Retinal pigment epithelial cell (primary cell): Measurements from ENCODE around the gene TAS1R2.

Source experiments
- DNase-seq: peaks from one replicate; pipeline ENCODE4 v3.0.0-alpha.2; 2010; ENCODE audit warnings: low read depth
- H3K4me3 ChIP-seq: 2 replicates; pipeline ENCODE4 v1.5.1; 2011; ENCODE audit warnings: mild to moderate bottlenecking, low read length, control low read depth, moderate library complexity
- TF ChIP-seq, protein P1 (sequence below): conservative IDR thresholded peaks from 2 replicates; pipeline ENCODE4 v1.5.1; 2011; ENCODE audit warnings: low read depth, low read length, control low read depth, inconsistent platforms

TAS1R2 gene

DNA sequence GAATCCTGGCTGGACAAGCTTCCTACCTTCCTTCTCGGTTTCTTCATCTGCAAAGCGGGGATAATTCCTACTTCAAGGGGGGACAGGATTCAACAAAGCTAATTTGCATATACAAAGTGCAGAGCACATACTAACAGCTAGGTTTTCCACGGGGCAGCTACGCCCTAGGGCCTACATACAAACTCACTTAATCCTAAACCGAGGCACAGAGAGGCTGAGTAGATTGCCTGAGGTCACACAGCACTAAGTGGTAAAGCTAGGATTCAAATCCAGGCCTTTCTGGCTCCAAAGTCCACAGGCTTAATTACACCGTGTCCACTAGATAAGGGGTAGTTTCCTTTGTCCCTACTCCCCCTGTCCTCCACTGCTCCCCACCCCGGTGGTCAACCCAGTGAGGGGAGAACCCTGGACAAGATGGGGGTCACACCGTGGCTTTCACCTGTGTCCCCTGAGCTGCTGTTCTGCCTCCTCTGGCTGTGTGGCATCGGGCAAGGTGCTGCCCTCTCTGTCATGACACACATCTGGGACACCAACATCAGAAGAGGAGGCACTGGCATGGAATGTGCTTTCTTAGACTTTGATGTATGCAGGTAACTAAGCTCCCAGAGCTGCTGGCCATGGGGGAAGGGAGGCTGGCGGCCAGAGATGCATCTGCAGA lies 44.5 kb downstream of the TAS1R2 start:
- TF ChIP-seq, protein P1, sequence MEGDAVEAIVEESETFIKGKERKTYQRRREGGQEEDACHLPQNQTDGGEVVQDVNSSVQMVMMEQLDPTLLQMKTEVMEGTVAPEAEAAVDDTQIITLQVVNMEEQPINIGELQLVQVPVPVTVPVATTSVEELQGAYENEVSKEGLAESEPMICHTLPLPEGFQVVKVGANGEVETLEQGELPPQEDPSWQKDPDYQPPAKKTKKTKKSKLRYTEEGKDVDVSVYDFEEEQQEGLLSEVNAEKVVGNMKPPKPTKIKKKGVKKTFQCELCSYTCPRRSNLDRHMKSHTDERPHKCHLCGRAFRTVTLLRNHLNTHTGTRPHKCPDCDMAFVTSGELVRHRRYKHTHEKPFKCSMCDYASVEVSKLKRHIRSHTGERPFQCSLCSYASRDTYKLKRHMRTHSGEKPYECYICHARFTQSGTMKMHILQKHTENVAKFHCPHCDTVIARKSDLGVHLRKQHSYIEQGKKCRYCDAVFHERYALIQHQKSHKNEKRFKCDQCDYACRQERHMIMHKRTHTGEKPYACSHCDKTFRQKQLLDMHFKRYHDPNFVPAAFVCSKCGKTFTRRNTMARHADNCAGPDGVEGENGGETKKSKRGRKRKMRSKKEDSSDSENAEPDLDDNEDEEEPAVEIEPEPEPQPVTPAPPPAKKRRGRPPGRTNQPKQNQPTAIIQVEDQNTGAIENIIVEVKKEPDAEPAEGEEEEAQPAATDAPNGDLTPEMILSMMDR, result no peak
- DNase-seq, result no peak
- no peak overlapping the region for H3K4me3 ChIP-seq

DNA sequence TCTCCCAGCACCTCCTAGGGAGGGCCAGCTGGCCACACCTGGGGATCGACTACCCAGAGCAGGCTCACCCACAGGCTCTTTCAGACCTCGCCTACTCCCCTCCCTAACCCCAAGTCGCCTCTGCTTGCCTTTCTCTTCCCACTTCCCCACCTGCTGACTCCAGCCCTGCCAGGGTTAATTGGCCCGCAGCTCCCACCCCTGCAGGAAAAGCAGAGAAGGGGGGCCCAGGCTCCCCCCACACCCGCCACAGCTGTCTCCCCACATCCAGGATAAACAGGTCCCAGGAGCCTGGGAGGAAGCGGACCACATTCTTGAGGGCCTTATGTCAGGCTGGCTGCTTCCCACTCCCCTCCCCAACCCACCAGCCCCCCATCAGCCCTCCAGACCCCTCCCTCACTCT lies 45.0 kb downstream of the TAS1R2 start:
- H3K4me3 ChIP-seq, result no peak overlapping the region
- TF ChIP-seq, protein P1, result no peak
- no peak for DNase-seq

DNA sequence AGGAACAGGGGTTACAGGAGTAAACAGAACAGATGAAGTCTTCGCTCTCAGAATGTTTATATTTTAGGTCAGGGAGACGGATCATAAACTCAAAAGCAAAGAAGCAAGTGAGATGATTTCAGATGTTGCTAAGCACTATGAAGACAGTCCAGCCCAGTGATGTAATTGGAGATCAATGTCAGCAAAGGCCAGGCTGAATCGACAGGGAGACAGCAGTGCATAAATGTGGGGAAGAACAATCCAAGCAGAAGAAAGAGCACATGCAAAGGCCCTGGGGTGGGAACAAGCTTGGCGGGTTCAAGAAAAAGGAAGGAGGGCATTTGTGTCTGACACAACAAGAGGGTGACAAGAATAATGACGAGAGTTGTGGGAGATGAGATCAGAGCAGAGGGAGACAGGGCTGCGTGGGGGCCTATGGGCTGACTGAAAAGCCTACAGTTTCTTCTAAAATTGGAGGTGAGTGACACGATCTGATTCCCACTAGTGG lies 47.0 kb downstream of the TAS1R2 start:
- TF ChIP-seq, protein P1, result no peak
- DNase-seq, result no peak
- no peak overlapping the region for H3K4me3 ChIP-seq

DNA sequence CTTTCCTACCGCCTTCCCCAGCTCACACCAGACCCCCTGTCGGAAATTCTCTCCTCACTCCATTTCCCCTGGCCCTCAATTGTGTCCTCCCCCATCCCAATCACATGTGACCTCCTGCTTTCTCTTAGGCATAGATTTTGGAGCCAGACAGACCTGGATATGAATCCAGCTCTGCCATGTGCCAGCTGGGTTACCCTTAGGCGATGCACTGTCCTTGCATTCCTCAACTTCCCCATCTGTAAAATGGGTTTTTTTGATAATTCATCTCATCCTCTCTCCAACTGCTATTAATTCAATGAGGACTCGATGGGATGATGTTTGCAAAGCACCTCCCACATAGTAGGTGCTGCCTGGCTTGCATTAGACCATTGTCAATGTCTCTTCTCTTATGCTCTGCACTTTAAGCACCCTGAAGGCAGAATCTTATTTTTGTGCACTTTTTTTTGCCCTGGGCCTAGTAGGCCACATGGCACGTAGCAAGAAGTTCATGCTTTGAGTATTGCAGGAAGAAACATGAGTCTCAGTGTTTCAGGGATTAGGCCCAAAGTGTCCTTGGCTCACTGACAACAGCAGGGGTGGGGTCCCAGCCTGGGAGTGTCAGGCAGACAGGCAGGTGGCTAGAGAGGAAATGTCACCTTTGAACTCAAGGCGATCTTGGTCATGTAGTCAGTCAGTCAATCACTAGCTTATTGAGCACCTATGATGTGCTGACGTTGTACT lies 47.6 kb downstream of the TAS1R2 start:
- TF ChIP-seq, protein P1, result no peak
- DNase-seq, result no peak
- H3K4me3 ChIP-seq, result no peak overlapping the region

DNA sequence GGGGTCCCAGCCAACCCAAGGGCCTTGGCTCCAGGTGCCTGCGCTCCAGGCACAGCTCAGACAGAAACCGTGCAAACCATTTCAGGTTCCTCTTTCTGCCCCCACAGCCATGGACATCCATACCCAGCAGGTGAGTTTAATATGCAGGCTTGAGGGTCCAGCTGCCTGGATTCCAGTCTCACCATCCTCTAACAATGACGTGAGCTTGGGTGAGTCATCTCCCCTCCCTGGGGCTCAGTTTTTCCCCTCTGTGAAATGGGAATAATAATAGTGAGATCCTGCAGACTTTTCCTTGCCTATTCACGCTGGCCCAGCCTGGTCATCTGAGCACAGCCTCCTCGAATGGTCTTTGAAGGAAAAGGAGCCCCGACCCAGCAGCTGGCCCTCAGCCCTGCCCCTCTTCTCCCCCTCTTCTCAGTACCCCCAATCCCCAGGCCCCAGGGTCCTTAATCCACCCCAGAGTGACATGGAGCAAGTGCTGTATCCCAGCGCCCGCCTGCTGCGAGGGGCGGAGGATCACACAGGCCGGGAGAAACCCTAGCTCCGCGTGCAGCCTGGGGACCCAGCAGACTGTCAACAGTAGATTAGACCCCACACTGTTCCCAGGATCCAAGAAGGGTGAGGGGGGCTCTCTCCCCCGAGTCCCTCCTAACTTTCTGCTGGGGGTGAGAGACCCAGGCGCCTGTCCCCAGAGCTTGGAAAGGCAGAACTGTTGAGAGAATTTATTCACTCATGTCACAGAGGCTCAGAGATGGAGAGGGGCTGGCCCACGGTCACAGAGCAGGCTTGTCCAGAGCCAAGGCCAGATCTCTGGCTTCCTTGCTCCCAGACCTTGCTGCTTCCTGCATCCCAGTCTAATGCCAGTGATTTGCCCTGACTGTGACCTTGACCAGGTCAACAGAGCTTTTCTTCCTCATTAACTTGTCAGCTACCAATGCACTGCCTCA lies 49.2 kb downstream of the TAS1R2 start:
- H3K4me3 ChIP-seq, result no peak overlapping the region
- no peak for DNase-seq
- TF ChIP-seq, protein P1, result no peak

DNA sequence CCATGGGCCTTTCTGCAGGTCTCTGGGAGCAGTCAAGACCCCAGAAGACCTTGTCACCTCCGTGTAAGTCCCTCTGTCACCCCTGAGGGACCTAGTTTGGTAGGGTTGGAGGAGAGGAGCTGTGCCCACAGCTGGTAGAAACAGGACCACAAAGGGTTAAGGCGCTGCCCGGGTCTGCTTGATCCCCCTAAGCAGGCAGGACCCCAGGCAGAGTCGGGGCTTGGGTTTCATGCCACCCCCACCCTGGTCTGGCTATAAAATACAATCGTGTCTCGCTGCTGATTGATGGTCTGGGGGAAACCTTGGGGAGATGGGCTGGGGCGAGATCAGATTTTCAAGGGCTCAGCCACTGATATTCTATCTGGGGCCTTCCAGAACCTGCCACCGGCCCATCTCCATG lies 50.9 kb downstream of the TAS1R2 start:
- DNase-seq, result no peak
- no peak overlapping the region for H3K4me3 ChIP-seq
- TF ChIP-seq, protein P1, result no peak
